Measurements from ENCODE around the gene NUP93. TPM values are rescaled to one million over a fixed set of nuclear protein-coding genes. Genes with fewer than 3 reads are reported as not detected.

The NUP93 gene
- total and polyA plus RNA-seq, 2 experiments from 2014 or later: 139 to 187 TPM

GRCh38 chr16:56702836-56703235 is 27.1 kb upstream of the NUP93 start:
- TF ChIP-seq JUNB (IDR thresholded peaks at IDR 0.05; ENCODE audit: unreplicated experiment): no peak
- TF ChIP-seq EZH2 (IDR thresholded peaks at IDR 0.05; ENCODE audit: low read depth, unreplicated experiment): no peak
- no peak for TF ChIP-seq REST (IDR thresholded peaks at IDR 0.05; ENCODE audit: unreplicated experiment)
- TF ChIP-seq NANOG (IDR thresholded peaks at IDR 0.05; ENCODE audit: borderline replicate concordance): no peak
- TF ChIP-seq CREB1 (CRISPR knock-in tag; IDR thresholded peaks at IDR 0.05; ENCODE audit: low read depth): no peak
- H3K4me1 ChIP-seq (ENCODE audit: insufficient read depth): peaks cover 7% of the 10 kb centered on the region; the same call in 1 of the 2 replicates
- no peak overlapping the region for H3K27ac ChIP-seq (ENCODE audit: low read depth)
- Mint-ChIP-seq H3K27me3 (ENCODE audit: insufficient read depth, low read depth, poor library complexity) (peaks cover 16% of the 10 kb centered on the region), H3K27ac (no peak overlapping the region), H3K4me3 (no peak overlapping the region), H3K36me3 (ENCODE audit: low read depth) (0 out of 3 replicates have a peak, but pooled peaks cover 2% of the 10 kb centered on the region), H3K9me3 (peaks cover 2% of the 10 kb centered on the region; the same call in 1 of the 3 replicates), H3K4me1 (peaks cover 11% of the 10 kb centered on the region)
- 0 out of 2 replicates have a peak, but pooled peaks cover 4% of the 10 kb centered on the region for H3F3A ChIP-seq (replicated peaks; ENCODE audit: low read depth)
- DNase-seq (ENCODE audit: low spot score) (no peak), ATAC-seq (no peak)
- 0 out of 2 replicates have a peak overlapping the region, but pooled peaks have one; percentile 16 for H2AFZ ChIP-seq
- H3K36me3 ChIP-seq (ENCODE audit: insufficient read depth): no peaks in the 10 kb centered on the region
- H3K4me3 ChIP-seq: no peak overlapping the region
- H3K4me2 ChIP-seq: no peak overlapping the region
- no peaks in the 10 kb centered on the region for H3K27me3 ChIP-seq (ENCODE audit: insufficient read depth)
- H3K79me2 ChIP-seq (replicated peaks; ENCODE audit: insufficient read depth): no peaks in the 10 kb centered on the region
- H3K9me2 ChIP-seq (ENCODE audit: insufficient read depth): no peaks in the 10 kb centered on the region
- no peaks in the 10 kb centered on the region for H4K20me1 ChIP-seq (replicated peaks; ENCODE audit: insufficient read depth)

GRCh38 chr16:56708525-56709442 is 21.1 kb upstream of the NUP93 start:
- Histone ChIP-seq H3K79me2 (replicated peaks; ENCODE audit: insufficient read depth) (no peaks in the 10 kb centered on the region), H3K9me2 (ENCODE audit: insufficient read depth) (no peaks in the 10 kb centered on the region), H3F3A (replicated peaks; ENCODE audit: low read depth) (no peaks in the 10 kb centered on the region), H3K4me3 (no peak overlapping the region), H3K4me2 (0 out of 2 replicates have a peak overlapping the region, but pooled peaks have one; percentile 48), H3K27ac (ENCODE audit: low read depth) (no peak overlapping the region), H4K20me1 (replicated peaks; ENCODE audit: insufficient read depth) (no peaks in the 10 kb centered on the region), H3K4me1 (ENCODE audit: insufficient read depth) (peaks cover 5% of the 10 kb centered on the region), H3K27me3 (ENCODE audit: insufficient read depth) (no peaks in the 10 kb centered on the region), H3K36me3 (ENCODE audit: insufficient read depth) (no peaks in the 10 kb centered on the region), H2AFZ (peak overlapping the region; percentile 74; the same call in 1 of the 2 replicates)
- ATAC-seq: peak; percentile 48
- peak; percentile 18 for DNase-seq (ENCODE audit: low spot score)
- Mint-ChIP-seq H3K27me3 (ENCODE audit: insufficient read depth, low read depth, poor library complexity) (peaks cover 15% of the 10 kb centered on the region), H3K27ac (no peak overlapping the region), H3K4me3 (no peak overlapping the region), H3K36me3 (ENCODE audit: low read depth) (no peaks in the 10 kb centered on the region), H3K9me3 (no peaks in the 10 kb centered on the region), H3K4me1 (peaks cover 11% of the 10 kb centered on the region)
- no peak for TF ChIP-seq STAT1 (IDR thresholded peaks at IDR 0.05; ENCODE audit: unreplicated experiment)
- TF ChIP-seq EZH2phosphoT487 (IDR thresholded peaks at IDR 0.05; ENCODE audit: unreplicated experiment): no peak
- no peak for TF ChIP-seq ZNF462 (CRISPR knock-in tag; IDR thresholded peaks at IDR 0.05)
- TF ChIP-seq ETS1 (IDR thresholded peaks at IDR 0.05): no peak
- no peak for TF ChIP-seq POLR2AphosphoS5 (IDR thresholded peaks at IDR 0.05; ENCODE audit: low read depth)

Measured in GM23338 (cell line).